Measurements from ENCODE around the gene EI24. TPM values are rescaled to one million over a fixed set of nuclear protein-coding genes. Genes with fewer than 3 reads are reported as not detected.
A peak's percentile ranks its signal among the peaks of the same experiment; 100 is the strongest.

EI24 gene
- total and polyA plus RNA-seq, 2 of the 4 experiments (the other 2 are of a cell fraction), result 89.7 to 95.9 TPM

DNA sequence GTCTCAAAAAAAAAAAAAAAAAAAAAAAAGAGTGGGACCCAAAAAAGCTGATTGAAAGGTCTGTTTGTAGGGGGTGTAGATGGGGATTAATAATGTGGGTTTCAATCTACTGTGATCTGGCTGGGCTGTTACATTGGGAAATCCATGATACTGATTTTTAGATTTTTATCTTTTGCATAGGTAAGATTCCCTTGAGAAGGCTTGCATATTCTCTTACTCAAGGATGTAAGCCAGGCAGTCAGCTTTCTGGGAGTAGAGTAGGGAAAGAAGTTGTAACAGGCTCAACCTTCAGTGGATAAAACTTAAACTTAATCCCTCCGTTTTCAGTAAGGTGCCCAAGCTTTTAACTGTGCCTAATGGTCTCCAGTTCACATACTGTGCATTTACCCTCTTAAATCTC, 53.8 kb downstream of the EI24 start:
- no peak overlapping the region for H2AFZ ChIP-seq (replicated peaks; ENCODE audit: low read length, poor library complexity)
- peaks cover 8% of the 10 kb centered on the region for H3K4me1 ChIP-seq (ENCODE audit: control insufficient read depth, insufficient read depth, low read length)
- in situ Hi-C loops (cut with MboI; ENCODE audit: low sequenced_read_pairs), result loop anchor here (10.0 kb wide), 1 partner anchor 252 kb away; no protein-coding TSS in a partner anchor
- WGBS, 2 experiments (ENCODE audit: extremely low coverage in 2 of 2, insufficient read length in 1 of 2), result no CpG with 5 or more reads among the region's 1 CpG
- H3K4ac ChIP-seq (ENCODE audit: low read depth, low read length), result peak overlapping the region; percentile 33; the same call in 1 of the 2 replicates
- ChIA-PET CTCF (interaction anchor here (0.6 to 0.7 kb wide), 2 partner anchors 48 to 1211 kb away, joined by 3 to 4 read pairs; no protein-coding TSS in a partner anchor), POLR2A (ENCODE audit: unreplicated experiment) (no interaction called here)
- H2BK120ac ChIP-seq (ENCODE audit: low read depth, low read length), result no peak overlapping the region
- H4K91ac ChIP-seq (ENCODE audit: insufficient read depth, low read depth, low read length), result no peak overlapping the region
- H3K18ac ChIP-seq (ENCODE audit: low read depth, low read length), result no peak overlapping the region
- no peak overlapping the region for H4K5ac ChIP-seq (ENCODE audit: low read depth, low read length)
- H3K56ac ChIP-seq (ENCODE audit: extremely low read depth, insufficient read depth, low read length), result no peak overlapping the region
- no peak overlapping the region for H4K8ac ChIP-seq (ENCODE audit: low read depth in 2 of 2, low read length in 2 of 2)
- H3K23ac ChIP-seq (ENCODE audit: low read depth, low read length), result no peak overlapping the region
- H3K4me2 ChIP-seq (ENCODE audit: low read depth, low read length), result no peak overlapping the region
- H2BK5ac ChIP-seq (ENCODE audit: low read depth, low read length, poor library complexity, severe bottlenecking), result no peak overlapping the region
- no peak overlapping the region for H3K27ac ChIP-seq (ENCODE audit: insufficient read depth, low read length)
- intact Hi-C loops (cut with micrococcal nuclease), result no loop called here
- H3K9ac ChIP-seq (ENCODE audit: low read depth, low read length), result no peak overlapping the region
- DNase-seq (no peak), ATAC-seq (ENCODE audit: low read depth) (no peak)
- TF ChIP-seq RAD21 (IDR thresholded peaks at IDR 0.05; ENCODE audit: low read length) (no peak), MAZ (IDR thresholded peaks at IDR 0.05; ENCODE audit: borderline replicate concordance, low read depth, low read length) (no peak), SMC3 (IDR thresholded peaks at IDR 0.05; ENCODE audit: low read depth, low read length) (no peak), MAFK (IDR thresholded peaks at IDR 0.05; ENCODE audit: low read depth, low read length) (no peak), BHLHE40 (IDR thresholded peaks at IDR 0.05; ENCODE audit: low read depth, low read length) (no peak), RCOR1 (IDR thresholded peaks at IDR 0.05; ENCODE audit: insufficient replicate concordance, low read length) (no peak), POLR2A (IDR thresholded peaks at IDR 0.05; ENCODE audit: low read depth, low read length) (no peak), CEBPB (IDR thresholded peaks at IDR 0.05; ENCODE audit: low read depth, low read length) (no peak), CTCF (conservative IDR thresholded peaks at IDR 0.05; ENCODE audit: low read depth, low read length) (no peak), CHD1 (IDR thresholded peaks at IDR 0.05; ENCODE audit: low read depth, low read length) (no peak), NFE2L2 (IDR thresholded peaks at IDR 0.05; ENCODE audit: low read depth, low read length) (no peak), RFX5 (IDR thresholded peaks at IDR 0.05; ENCODE audit: low read depth, low read length) (no peak), ELK1 (IDR thresholded peaks at IDR 0.05; ENCODE audit: borderline replicate concordance, low read depth, low read length) (no peak), FOS (IDR thresholded peaks at IDR 0.05; ENCODE audit: low read depth, low read length) (no peak), MXI1 (IDR thresholded peaks at IDR 0.05; ENCODE audit: borderline replicate concordance, low read depth, low read length) (no peak)
- TF ChIP-seq, protein P1, sequence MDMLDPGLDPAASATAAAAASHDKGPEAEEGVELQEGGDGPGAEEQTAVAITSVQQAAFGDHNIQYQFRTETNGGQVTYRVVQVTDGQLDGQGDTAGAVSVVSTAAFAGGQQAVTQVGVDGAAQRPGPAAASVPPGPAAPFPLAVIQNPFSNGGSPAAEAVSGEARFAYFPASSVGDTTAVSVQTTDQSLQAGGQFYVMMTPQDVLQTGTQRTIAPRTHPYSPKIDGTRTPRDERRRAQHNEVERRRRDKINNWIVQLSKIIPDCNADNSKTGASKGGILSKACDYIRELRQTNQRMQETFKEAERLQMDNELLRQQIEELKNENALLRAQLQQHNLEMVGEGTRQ (IDR thresholded peaks at IDR 0.05; ENCODE audit: low read depth, low read length), result no peak
- peaks cover 18% of the 10 kb centered on the region for H3K36me3 ChIP-seq (ENCODE audit: control insufficient read depth, insufficient read depth, low read length)
- no peaks in the 10 kb centered on the region for H3K9me3 ChIP-seq (ENCODE audit: control insufficient read depth, insufficient read depth, low read length)
- H2AK9ac ChIP-seq (replicated peaks; ENCODE audit: low read depth, low read length, poor library complexity), result no peak overlapping the region
- no peaks in the 10 kb centered on the region for H3K27me3 ChIP-seq (ENCODE audit: control insufficient read depth, insufficient read depth, low read length)
- H2AK5ac ChIP-seq (ENCODE audit: low read depth, low read length), result peak overlapping the region; percentile 46; the same call in 1 of the 2 replicates
- BruUV-seq (replicated peaks), result no TSS peak
- H3K79me1 ChIP-seq (ENCODE audit: low read depth in 1 of 2, low read length in 2 of 2), result peaks cover 8 to 36% of the 10 kb centered on the region in 2 experiments; a peak in 3 of 4 replicates
- no peaks in the 10 kb centered on the region for H3K9me1 ChIP-seq (ENCODE audit: insufficient read depth, low read length)
- H2BK20ac ChIP-seq (ENCODE audit: low read depth, low read length), result no peak overlapping the region; the same call in 1 of the 2 replicates
- H3K4me3 ChIP-seq (ENCODE audit: insufficient read depth, low read depth, low read length), result no peak overlapping the region
- H3K14ac ChIP-seq (replicated peaks; ENCODE audit: low read depth, low read length), result no peak overlapping the region
- no peak overlapping the region for H2BK15ac ChIP-seq (ENCODE audit: low read depth, low read length)
- dilution Hi-C loops (cut with HindIII; ENCODE audit: low sequenced_read_pairs, unreplicated experiment), result no loop called here
- H4K20me1 ChIP-seq (ENCODE audit: insufficient read depth, low read length), result no peaks in the 10 kb centered on the region

All from IMR-90 (cell line).